Tibial artery (tissue), 4 donors: ENCODE results near the gene FGB.

Source experiments
- DNase-seq, 2 donors: peaks; one replicate each; pipeline ENCODE4 v3.0.0-alpha.2; 2019
- H3K27ac ChIP-seq, 2 donors: fragments of 200-600 bp; sonication (generic) in 1 of 2; 1 replicate in 1 of 2; 2 replicates in 1 of 2; pipeline ENCODE4 v1.5.1; 2018 to 2019; ENCODE audit warnings: mild to moderate bottlenecking in 1 of 2
- H3K27me3 ChIP-seq, 2 donors: fragments of 200-600 bp; sonication (generic) in 1 of 2; one replicate each; pipeline versions ENCODE4 v1.5.1 to v1.6.0; 2016 to 2019
- H3K36me3 ChIP-seq, 3 donors: fragments of 200-600 bp; sonication (generic) in 2 of 3; one replicate each; pipeline ENCODE4 v1.5.1; 2016 to 2019; ENCODE audit warnings: mild to moderate bottlenecking in 2 of 3
- H3K4me1 ChIP-seq, 4 donors: fragments of 200-600 bp; sonication (generic) in 2 of 4; 1 replicate in 3 of 4; 2 replicates in 1 of 4; pipeline ENCODE4 v1.5.1; 2016 to 2019
- H3K4me3 ChIP-seq, 2 donors: fragments of 200-600 bp; sonication (generic) in 1 of 2; 1 replicate in 1 of 2; 2 replicates in 1 of 2; pipeline ENCODE4 v1.5.1; 2018 to 2019; ENCODE audit warnings: mild to moderate bottlenecking in 2 of 2
- H3K9me3 ChIP-seq, 3 donors: fragments of 200-600 bp; sonication (generic) in 1 of 3; one replicate each; pipeline ENCODE4 v1.5.1; 2016 to 2019
- intact Hi-C: fragments of 100-400 bp; cut with DNase I; formaldehyde crosslinking; loops from one replicate; pipeline ENCODE4 v1.15.0; 2023; ENCODE audit warnings: low total_unique reads
- TF ChIP-seq, protein P1 (sequence below), 2 experiments: fragments of 200-600 bp in 1 of 2; fragments of 450-650 bp in 1 of 2; IDR thresholded peaks; one replicate each; pipeline ENCODE4 v1.5.1; 2017 to 2019; ENCODE audit warnings: antibody characterized with exemption in 2 of 2, mild to moderate bottlenecking in 1 of 2, moderate library complexity in 1 of 2

The FGB gene

GRCh38 chr4:154617820-154618317 is 55.1 kb downstream of the FGB start:
- Histone ChIP-seq H3K4me3 (no peak overlapping the region), H3K27ac (no peak overlapping the region), H3K9me3 (no peaks in the 10 kb centered on the region), H3K36me3 (no peaks in the 10 kb centered on the region), H3K27me3 (no peaks in the 10 kb centered on the region), H3K4me1 (peaks cover 0 to 10% (median 1%) of the 10 kb centered on the region in 4 donors)
- no peak for DNase-seq
- intact Hi-C loops: no loop called here
- TF ChIP-seq, protein P1, sequence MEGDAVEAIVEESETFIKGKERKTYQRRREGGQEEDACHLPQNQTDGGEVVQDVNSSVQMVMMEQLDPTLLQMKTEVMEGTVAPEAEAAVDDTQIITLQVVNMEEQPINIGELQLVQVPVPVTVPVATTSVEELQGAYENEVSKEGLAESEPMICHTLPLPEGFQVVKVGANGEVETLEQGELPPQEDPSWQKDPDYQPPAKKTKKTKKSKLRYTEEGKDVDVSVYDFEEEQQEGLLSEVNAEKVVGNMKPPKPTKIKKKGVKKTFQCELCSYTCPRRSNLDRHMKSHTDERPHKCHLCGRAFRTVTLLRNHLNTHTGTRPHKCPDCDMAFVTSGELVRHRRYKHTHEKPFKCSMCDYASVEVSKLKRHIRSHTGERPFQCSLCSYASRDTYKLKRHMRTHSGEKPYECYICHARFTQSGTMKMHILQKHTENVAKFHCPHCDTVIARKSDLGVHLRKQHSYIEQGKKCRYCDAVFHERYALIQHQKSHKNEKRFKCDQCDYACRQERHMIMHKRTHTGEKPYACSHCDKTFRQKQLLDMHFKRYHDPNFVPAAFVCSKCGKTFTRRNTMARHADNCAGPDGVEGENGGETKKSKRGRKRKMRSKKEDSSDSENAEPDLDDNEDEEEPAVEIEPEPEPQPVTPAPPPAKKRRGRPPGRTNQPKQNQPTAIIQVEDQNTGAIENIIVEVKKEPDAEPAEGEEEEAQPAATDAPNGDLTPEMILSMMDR (IDR thresholded peaks at IDR 0.05): no peak

DNA sequence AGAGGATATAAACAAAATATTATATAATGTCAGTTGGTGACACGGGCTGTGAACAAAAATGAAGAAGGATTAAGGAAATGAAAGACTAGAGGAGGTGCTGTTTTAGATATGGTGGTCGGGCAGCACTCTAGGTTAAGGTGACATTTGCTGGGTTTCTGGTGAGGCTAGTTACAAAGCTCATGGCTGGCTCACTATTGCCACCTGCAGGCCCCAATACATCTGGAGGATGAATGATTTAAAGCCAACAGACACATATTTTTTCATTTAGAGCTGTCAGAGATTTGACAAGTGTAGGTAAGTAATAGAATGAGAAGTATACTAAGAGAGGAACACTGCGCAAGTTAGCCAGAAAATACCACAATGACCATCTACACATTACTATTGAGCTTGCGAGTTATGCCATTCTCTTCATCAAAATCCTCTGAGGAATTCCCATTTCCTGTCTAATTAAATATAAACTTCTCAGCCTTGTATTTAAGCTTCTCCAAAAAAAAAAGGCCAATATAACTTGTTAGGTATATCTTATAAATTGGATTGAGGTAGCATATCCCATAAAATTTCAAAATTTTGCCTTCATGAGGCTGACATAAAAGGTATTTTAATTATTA is 56.0 kb downstream of the FGB start:
- no peak overlapping the region for H3K27ac ChIP-seq
- no peaks in the 10 kb centered on the region for H3K27me3 ChIP-seq
- no peak for DNase-seq
- H3K9me3 ChIP-seq: no peaks in the 10 kb centered on the region
- intact Hi-C loops: no loop called here
- no peak overlapping the region for H3K4me3 ChIP-seq
- TF ChIP-seq, protein P1 (IDR thresholded peaks at IDR 0.05): peak; percentile 44 to 50
- peaks cover 0 to 10% (median 1%) of the 10 kb centered on the region in 4 donors for H3K4me1 ChIP-seq
- no peaks in the 10 kb centered on the region for H3K36me3 ChIP-seq

GRCh38 chr4:154620111-154620510 is 57.3 kb downstream of the FGB start:
- Histone ChIP-seq H3K27ac (no peak overlapping the region), H3K9me3 (no peaks in the 10 kb centered on the region), H3K36me3 (no peaks in the 10 kb centered on the region), H3K4me1 (peaks cover 0 to 10% (median 1%) of the 10 kb centered on the region in 4 donors), H3K4me3 (no peak overlapping the region), H3K27me3 (no peaks in the 10 kb centered on the region)
- intact Hi-C loops: loop anchor here (5.0 kb wide), 1 partner anchor 63 kb away; no protein-coding TSS in a partner anchor
- TF ChIP-seq, protein P1 (IDR thresholded peaks at IDR 0.05): no peak
- DNase-seq: no peak
